Gastrocnemius medialis (tissue), 4 donors: ENCODE data around the gene C12orf75. TPM values are rescaled to one million over a fixed set of nuclear protein-coding genes. Genes with fewer than 3 reads are reported as not detected.

Source experiments
- ATAC-seq, 2 donors: fragments of 150-250 bp; one replicate each; pipeline ENCODE4 v1.9.1; 2016
- DNase-seq, 2 donors: peaks; one replicate each; pipeline ENCODE4 v3.0.0-alpha.2; 2019
- H3K27ac ChIP-seq, 4 donors: fragments of 200-600 bp; sonication (generic); 1 replicate in 1 of 4; 2 replicates in 3 of 4; pipeline ENCODE4 v1.5.1; 2016 to 2018; ENCODE audit warnings: mild to moderate bottlenecking in 2 of 4, moderate library complexity in 1 of 4
- H3K27me3 ChIP-seq, 3 donors: fragments of 200-600 bp; sonication (generic) in 2 of 3; 1 replicate in 1 of 3; 2 replicates in 2 of 3; pipeline versions ENCODE4 v1.5.1 to v1.6.0; 2016 to 2019; ENCODE audit warnings: mild to moderate bottlenecking in 1 of 3, moderate library complexity in 1 of 3
- H3K36me3 ChIP-seq, 2 donors: fragments of 200-600 bp; sonication (generic) in 1 of 2; one replicate each; pipeline ENCODE4 v1.5.1; 2017 to 2018
- H3K4me1 ChIP-seq, 2 donors: fragments of 200-600 bp; sonication (generic) in 1 of 2; one replicate each; pipeline ENCODE4 v1.5.1; 2016 to 2017; ENCODE audit warnings: mild to moderate bottlenecking in 2 of 2
- H3K4me3 ChIP-seq, 4 donors: fragments of 200-600 bp; sonication (generic) in 3 of 4; 1 replicate in 1 of 4; 2 replicates in 3 of 4; pipeline ENCODE4 v1.5.1; 2016 to 2019; ENCODE audit warnings: mild to moderate bottlenecking in 2 of 4
- H3K9me3 ChIP-seq, 3 donors: fragments of 200-600 bp; sonication (generic) in 2 of 3; 1 replicate in 1 of 3; 2 replicates in 2 of 3; pipeline ENCODE4 v1.5.1; 2016 to 2019
- POLR2A ChIP-seq, 2 donors: fragments of 450-650 bp; IDR thresholded peaks; one replicate each; pipeline ENCODE4 v1.6.1; 2017; ENCODE audit warnings: antibody characterized with exemption in 2 of 2, mild to moderate bottlenecking in 2 of 2, moderate library complexity in 2 of 2
- in situ Hi-C, 4 donors: fragments of 200-750 bp; cut with MboI; loops; one replicate each; pipeline versions ENCODE4 v1.15.0 to v1.8.0; 2017; ENCODE audit warnings: low sequenced_read_pairs in 4 of 4
- intact Hi-C: fragments of 100-400 bp; cut with DNase I; formaldehyde crosslinking; loops from one replicate; pipeline ENCODE4 v1.15.1; 2023; ENCODE audit warnings: low total_unique reads
- total RNA-seq, 4 donors: library from RNA; depleted of rRNA; stranded (reverse); fragments of >200 nt; gene quantifications; one replicate each; pipeline versions ENCODE4 v1.1.0 to v1.2.3, GENCODE V29; 2016
- TF ChIP-seq, protein P1 (sequence below), 5 experiments: fragments of 450-650 bp in 3 of 5; fragments of 200-600 bp in 2 of 5; sonication (generic) in 2 of 5; IDR thresholded peaks in 4 of 5; conservative IDR thresholded peaks in 1 of 5; 1 replicate in 4 of 5; 2 replicates in 1 of 5; pipeline ENCODE4 v1.5.1; 2016 to 2019; ENCODE audit warnings: antibody characterized with exemption in 5 of 5, mild to moderate bottlenecking in 3 of 5, moderate library complexity in 3 of 5

The C12orf75 gene
- total RNA-seq, 4 donors from 2014 or later: 4.3 to 73.0 (median 17.3) TPM

DNA sequence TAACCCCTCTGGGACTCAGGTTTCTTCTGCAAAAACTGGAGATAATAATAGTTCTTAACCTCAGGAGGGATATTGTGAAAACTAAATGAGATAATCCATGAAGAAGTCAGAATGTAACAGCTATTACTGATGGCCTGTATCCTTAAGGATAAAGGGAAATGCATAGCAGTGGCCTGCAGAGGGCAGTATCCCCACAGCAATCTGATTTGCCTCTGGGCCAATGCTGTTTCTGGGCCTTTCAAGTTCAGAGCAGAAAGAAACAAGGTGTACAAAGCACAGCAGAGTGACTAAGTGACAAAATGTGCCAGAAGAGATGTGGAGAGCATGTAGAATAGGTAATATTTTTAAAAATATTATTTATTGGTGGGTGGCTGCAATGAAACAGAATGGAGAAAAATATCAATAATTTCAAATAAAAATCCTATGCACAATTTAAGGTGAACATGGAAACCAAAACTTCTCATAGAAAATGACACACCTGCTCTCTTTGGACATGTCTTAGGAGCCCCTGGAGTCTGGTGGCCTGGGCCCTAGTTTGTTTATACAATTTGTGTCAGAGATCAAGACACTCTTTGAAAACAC lies 90.3 kb downstream of the C12orf75 start:
- H3K27me3 ChIP-seq: no peaks in the 10 kb centered on the region
- H3K4me1 ChIP-seq: peaks cover 0 to 6% of the 10 kb centered on the region in 2 donors
- in situ Hi-C loops (loop anchor here (5.0 to 25.0 kb wide), 5 partner anchors 712 to 804 kb away; partner anchors contain the start of gene NUAK1 (in 3 of the 4)), intact Hi-C loops (loop anchor here (1.0 to 5.0 kb wide), 5 partner anchors 284 to 862 kb away; no protein-coding TSS in a partner anchor)
- peak overlapping the region in 1 of 4 donors; percentile 10 for H3K27ac ChIP-seq
- no peaks in the 10 kb centered on the region for H3K9me3 ChIP-seq
- TF ChIP-seq POLR2A (IDR thresholded peaks at IDR 0.05): no peak
- TF ChIP-seq, protein P1, sequence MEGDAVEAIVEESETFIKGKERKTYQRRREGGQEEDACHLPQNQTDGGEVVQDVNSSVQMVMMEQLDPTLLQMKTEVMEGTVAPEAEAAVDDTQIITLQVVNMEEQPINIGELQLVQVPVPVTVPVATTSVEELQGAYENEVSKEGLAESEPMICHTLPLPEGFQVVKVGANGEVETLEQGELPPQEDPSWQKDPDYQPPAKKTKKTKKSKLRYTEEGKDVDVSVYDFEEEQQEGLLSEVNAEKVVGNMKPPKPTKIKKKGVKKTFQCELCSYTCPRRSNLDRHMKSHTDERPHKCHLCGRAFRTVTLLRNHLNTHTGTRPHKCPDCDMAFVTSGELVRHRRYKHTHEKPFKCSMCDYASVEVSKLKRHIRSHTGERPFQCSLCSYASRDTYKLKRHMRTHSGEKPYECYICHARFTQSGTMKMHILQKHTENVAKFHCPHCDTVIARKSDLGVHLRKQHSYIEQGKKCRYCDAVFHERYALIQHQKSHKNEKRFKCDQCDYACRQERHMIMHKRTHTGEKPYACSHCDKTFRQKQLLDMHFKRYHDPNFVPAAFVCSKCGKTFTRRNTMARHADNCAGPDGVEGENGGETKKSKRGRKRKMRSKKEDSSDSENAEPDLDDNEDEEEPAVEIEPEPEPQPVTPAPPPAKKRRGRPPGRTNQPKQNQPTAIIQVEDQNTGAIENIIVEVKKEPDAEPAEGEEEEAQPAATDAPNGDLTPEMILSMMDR (IDR thresholded peaks at IDR 0.05 in 4 of 5, conservative IDR thresholded peaks at IDR 0.05 in 1 of 5): peak; percentile 83 to 96 (median 90)
- DNase-seq (peak; percentile 55 to 73), ATAC-seq (peak; percentile 91 to 94)
- no peaks in the 10 kb centered on the region for H3K36me3 ChIP-seq
- no peak overlapping the region for H3K4me3 ChIP-seq

Other genes with a start within 250 kb of the C12orf75 start
- gene ALDH1L2, start 246.2 kb upstream of the C12orf75 start, total RNA-seq: 1 to 10 TPM in 3 of 4 donors, under 1 TPM in 1; 0.95 to 4.0 (median 1.7) TPM
- 10 to 100 TPM; 23.6 to 53.2 (median 36.7) TPM for gene WASHC4, start 223.0 kb upstream of the C12orf75 start, total RNA-seq
- 10 to 100 TPM; 12.8 to 24.3 (median 19.8) TPM for gene APPL2, start 94.5 kb upstream of the C12orf75 start, total RNA-seq